NCI-H460 (cell line): Measurements from ENCODE around the gene PSME1. TPM values are rescaled to one million over a fixed set of nuclear protein-coding genes. Genes with fewer than 3 reads are reported as not detected.
A peak's percentile ranks its signal among the peaks of the same experiment; 100 is the strongest.

Experiments
- DNase-seq: peaks from one replicate; pipeline ENCODE4 v3.0.0-alpha.2; 2016; ENCODE audit warnings: low read depth; ENCODE audit errors: extremely low read depth
- polyA plus RNA-seq: library from polyadenylated mRNA; depleted of rRNA; stranded (reverse); fragments of >200 nt; gene quantifications from 2 replicates; pipeline ENCODE4 v1.2.3, GENCODE V29; 2014; cell fraction: nucleus; rRNA removed
- total RNA-seq: library from RNA; depleted of rRNA; stranded (reverse); fragments of >200 nt; shearing (Covaris generic); gene quantifications from 2 replicates; pipeline ENCODE4 v1.2.3, GENCODE V29; 2014; rRNA removed

The PSME1 gene
- total RNA-seq: 160 and 177 TPM in 2 replicates
- polyA plus RNA-seq: 159 and 203 TPM in 2 replicates

- DNase-seq: peak; percentile 88
These were observed at the start of gene PSME1 for GRCh38 chr14:24135834-24136683. Gene PSME1 (plus strand): TSS chr14:24136194. CDS start chr14:24136263, 69 bp downstream.

GRCh38 chr14:24087004-24087403 is 49.0 kb upstream of the PSME1 start:
- DNase-seq: no peak

- no peak for DNase-seq
These were observed 47.9 kb upstream of the PSME1 start for GRCh38 chr14:24088095-24088494.

- no peak for DNase-seq
These were observed 46.1 kb upstream of the PSME1 start for GRCh38 chr14:24089890-24090289.

GRCh38 chr14:24092110-24092504 is 43.9 kb upstream of the PSME1 start:
- DNase-seq: no peak

GRCh38 chr14:24092505-24093206 is 43.3 kb upstream of the PSME1 start:
- DNase-seq: no peak

GRCh38 chr14:24093207-24093900 is 42.6 kb upstream of the PSME1 start:
- no peak for DNase-seq

GRCh38 chr14:24093901-24094840 is 41.8 kb upstream of the PSME1 start, which contains the start of gene PCK2:
Gene PCK2 (plus strand): TSS chr14:24094311. CDS start chr14:24094406, 95 bp downstream.
- DNase-seq: peak; percentile 98

GRCh38 chr14:24094841-24095270 is 41.1 kb upstream of the PSME1 start:
- no peak for DNase-seq

- DNase-seq: peak; percentile 32
These were observed 40.5 kb upstream of the PSME1 start for GRCh38 chr14:24095271-24096068.

- DNase-seq: no peak
These were observed 39.3 kb upstream of the PSME1 start for GRCh38 chr14:24096545-24097181.

- DNase-seq: no peak
These were observed 37.6 kb upstream of the PSME1 start for GRCh38 chr14:24098229-24098926.

GRCh38 chr14:24098927-24099813 is 36.8 kb upstream of the PSME1 start:
- no peak for DNase-seq

- no peak for DNase-seq
These were observed 35.6 kb upstream of the PSME1 start for GRCh38 chr14:24100197-24100981.

- no peak for DNase-seq
These were observed 35.0 kb upstream of the PSME1 start for GRCh38 chr14:24100982-24101494.
